A549 treated with GW870086 at 1 μM for 4 hours (cell line): ENCODE measurements around the gene TOP3A. TPM values are rescaled to one million over a fixed set of nuclear protein-coding genes. Genes with fewer than 3 reads are reported as not detected.

Source experiments
- total RNA-seq: library from RNA; stranded (reverse); fragments of 200-300 nt; extraction: Qiagen RNA extraction; gene quantifications from 5 replicates; pipeline ENCODE4 v1.2.3, GENCODE V29; 2022; ENCODE audit warnings: low read depth

The TOP3A gene
- 29.7 to 38.5 TPM (median 35.3 TPM) in 5 replicates for total RNA-seq

DNA sequence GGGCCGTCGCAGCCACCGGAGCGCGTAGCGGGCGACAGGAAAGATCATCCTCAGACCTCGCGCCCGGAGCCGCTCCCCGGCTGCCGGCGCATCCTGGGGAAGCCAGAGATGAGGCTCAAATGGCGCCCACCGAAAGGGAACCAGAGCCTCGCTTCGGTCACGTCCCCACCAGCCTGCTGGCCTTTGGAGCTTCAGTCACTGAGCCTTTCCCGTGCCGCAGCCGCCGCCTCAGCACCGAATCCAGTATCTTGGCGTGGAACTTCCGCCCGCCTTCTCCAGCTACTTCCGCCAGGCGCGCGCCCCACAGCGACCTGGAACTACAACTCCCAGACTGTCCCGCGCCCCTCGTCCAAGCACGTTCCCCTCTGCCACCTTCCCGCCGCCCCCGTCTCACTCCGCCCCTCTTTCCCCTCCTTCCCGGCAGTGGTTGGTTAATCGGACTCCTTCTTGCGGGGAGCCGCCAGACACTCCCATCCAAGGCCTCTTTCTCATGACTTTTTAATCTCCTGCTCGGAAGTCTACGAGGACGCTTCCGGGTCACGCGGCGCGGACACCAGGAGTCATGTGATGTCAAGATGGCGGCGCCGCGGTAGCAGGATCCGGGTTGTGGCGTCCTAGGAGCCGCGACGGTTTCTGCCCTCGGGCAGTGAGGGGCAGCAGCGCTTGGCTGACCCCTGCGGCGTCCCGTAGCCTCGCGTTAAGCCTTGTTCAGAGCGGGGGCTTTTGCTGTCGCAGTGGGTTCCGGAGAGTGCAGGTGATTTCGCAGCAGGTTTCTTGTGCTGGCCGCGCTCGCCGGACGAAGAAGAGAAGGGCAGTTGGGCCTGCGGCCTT lies at the start of gene TOP3A, which contains the start of gene SMCR8:
Gene TOP3A, minus strand, starts transcription at position 264 of the 831 bp plus-strand sequence. Its CDS starts 216 bp downstream, at position 48.
Gene SMCR8, plus strand, starts transcription at position 563 of the 831 bp plus-strand sequence. CDS start 497 bp downstream, outside the sequence.

DNA sequence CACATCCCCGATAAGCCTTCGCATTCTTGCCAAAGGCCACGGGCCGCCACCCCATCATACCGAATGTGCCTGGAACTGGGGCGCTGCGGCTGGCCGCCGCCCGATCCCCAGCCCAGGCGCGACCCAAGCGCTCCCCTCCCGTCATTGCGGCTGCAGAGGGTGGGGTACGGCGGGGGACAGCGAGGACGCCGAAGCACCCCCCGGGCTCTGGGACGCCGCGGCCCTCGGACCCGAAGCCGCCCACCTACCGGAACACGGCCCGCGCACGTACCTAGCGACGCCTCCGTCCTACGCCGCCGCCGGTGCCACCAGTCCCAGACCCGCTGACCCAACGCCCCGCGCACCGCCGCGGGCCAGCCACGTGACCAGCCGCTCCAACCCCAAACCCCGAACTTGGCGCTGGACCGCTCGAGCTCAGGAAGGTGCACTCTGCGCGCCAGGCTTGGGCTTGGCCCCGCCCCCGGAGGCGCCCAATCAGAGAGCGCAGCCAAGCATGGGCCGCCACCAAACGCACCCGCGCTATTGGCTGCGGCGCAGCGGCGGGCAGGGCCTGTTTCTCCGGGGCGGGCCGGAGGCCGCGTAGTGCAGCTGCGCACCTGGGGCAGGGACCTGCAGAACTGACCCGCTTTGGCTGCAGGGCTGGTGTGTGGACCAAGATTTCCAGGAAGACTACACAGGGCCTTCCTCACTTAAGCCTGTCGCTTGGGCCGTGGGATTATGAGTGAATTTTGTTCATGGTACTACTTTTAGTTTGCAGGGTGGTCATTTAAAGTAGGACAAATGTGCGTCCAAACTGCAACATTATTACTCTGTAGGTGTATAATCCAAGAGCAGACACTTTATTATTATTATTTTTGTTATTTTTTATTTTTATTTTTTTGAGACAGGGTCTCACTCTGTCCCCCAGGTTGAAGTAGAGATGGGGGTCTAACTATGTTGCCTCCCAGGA lies 48.6 kb upstream of the TOP3A start, which contains the start of gene SHMT1:
Gene SHMT1, minus strand, starts transcription at position 450 of the 949 bp plus-strand sequence. CDS start 7,569 bp downstream, outside the sequence.

DNA sequence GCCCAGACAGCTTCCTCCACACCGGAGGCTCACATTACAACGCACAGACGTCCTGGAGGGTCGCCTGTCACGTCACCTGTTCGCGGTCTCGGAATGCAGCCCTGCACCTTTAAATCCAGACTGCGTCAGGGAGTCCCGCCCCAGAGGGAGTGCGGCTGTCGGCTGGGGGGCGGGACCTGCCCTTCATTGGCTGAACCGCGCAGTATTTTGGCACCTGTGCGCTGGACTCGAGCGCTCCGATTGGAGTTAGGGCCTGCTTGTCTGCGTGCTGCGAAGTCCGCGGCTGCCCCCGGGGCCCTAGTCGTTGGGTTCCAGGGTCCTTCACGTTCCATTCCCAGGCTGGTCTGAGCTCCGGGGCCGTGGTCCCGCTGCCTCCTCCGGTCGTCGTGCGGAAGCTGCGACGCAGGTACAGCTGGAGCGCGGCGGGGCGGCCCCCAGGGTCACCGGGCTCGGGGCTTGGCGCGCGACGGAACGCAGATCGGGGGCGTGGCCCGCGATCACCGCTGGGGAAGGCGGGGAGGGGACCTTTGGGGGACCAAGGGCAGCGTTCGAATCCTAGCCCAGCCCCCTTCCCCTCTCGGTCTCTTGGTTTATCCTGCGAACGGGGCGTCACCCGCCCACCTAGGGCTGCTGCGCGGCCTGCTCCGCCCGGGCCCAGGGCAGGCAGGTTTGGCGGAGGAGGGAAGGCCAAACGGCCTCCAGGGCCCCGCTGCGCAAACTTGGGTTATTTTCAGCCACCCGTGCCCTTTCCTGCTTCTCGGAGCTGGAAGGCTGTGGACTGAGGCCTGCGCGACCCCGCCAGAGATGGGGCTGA lies 54.3 kb downstream of the TOP3A start, which contains the start of gene MIEF2:
Gene MIEF2, plus strand, starts transcription at position 331 of the 814 bp plus-strand sequence. CDS start 2,059 bp downstream, outside the sequence.

GRCh38 chr17:18258356-18259038 lies 56.3 kb downstream of the TOP3A start, which contains the start of gene FLII:
Gene FLII, minus strand, starts transcription at chr17:18258738. Its CDS starts 48 bp downstream, at chr17:18258690.

DNA sequence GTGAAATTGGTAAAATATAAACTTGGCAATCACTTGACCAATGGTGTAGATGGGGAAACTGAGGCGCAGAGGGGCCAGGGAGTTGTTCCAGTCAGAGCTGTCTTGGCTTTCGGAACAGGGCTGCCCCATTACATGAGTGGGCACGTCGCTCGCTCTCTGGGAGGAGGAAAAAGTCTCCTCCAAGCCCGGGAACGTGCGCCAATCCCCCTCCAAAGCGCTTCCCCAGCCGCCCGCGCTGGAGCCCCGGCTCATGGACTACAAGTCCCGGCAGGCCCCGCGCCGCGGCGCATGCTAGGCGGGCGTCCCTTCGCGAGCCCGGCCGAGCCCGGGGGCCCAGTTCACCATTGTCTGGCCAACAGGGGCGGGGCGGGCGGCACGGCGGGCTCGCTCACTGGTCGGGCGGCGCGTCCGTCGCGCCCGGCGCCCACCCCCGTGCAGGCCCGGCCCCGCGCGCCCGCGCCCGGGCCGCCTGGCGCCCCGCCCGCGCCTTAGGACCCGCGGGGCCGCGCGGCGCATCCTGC lies 89.6 kb downstream of the TOP3A start, which contains the start of gene LLGL1:
Gene LLGL1, plus strand, starts transcription at position 515 of the 521 bp plus-strand sequence. CDS start 48 bp downstream, outside the sequence.

Other genes starting within 250 kb of the TOP3A start
- 43.1 to 53.9 TPM (median 50.9 TPM) in 5 replicates for gene DRG2, start 227.0 kb downstream of the TOP3A start, total RNA-seq
- gene MYO15A, start 206.2 kb downstream of the TOP3A start, total RNA-seq, result 0.28 to 1.1 TPM (median 0.71 TPM) in 5 replicates
- 47.1 to 54.5 TPM (median 51.4 TPM) in 5 replicates for gene ALKBH5, start 131.2 kb downstream of the TOP3A start, total RNA-seq
- 11.9 to 16.5 TPM (median 14.9 TPM) in 5 replicates for gene LLGL1, start 89.4 kb downstream of the TOP3A start, total RNA-seq
- gene FLII, start 56.3 kb downstream of the TOP3A start, total RNA-seq, result 214 to 246 TPM (median 235 TPM) in 5 replicates
- gene MIEF2, start 54.3 kb downstream of the TOP3A start, total RNA-seq, result 5.7 to 10.2 TPM (median 8.8 TPM) in 5 replicates
- gene SMCR8, start 299 bp upstream of the TOP3A start, total RNA-seq, result 14.8 to 16.5 TPM (median 15.5 TPM) in 5 replicates
- gene SHMT1, start 48.6 kb upstream of the TOP3A start, total RNA-seq, result 44.4 to 48.9 TPM (median 45.4 TPM) in 5 replicates
- not detected in 5 replicates for gene EVPLL, start 62.8 kb upstream of the TOP3A start, total RNA-seq
- not detected in 5 replicates for gene LGALS9C, start 161.8 kb upstream of the TOP3A start, total RNA-seq